HG03095 (cell line): ENCODE results near the gene MDM4.
"Not testable (repeated sequence)": the region's sequence is repeated elsewhere in the genome, so short reads cannot be mapped to it uniquely, and the experiment has no call there.

Source experiments
- ATAC-seq: cut with Tn5 transposase; IDR thresholded peaks from one replicate; pipeline ENCODE4 v1.9.1; 2021; ENCODE audit warnings: moderate library complexity; ENCODE audit not compliant: unreplicated experiment

MDM4 gene

GRCh38 chr1:204513117-204513716 lies 3.0 kb upstream of the MDM4 start:
- peak; percentile 43 for ATAC-seq

- no peak for ATAC-seq
Observed at GRCh38 chr1:204514828-204515227, 1.4 kb upstream of the MDM4 start.

- not testable (repeated sequence) for ATAC-seq
Observed at GRCh38 chr1:204517382-204517781, 1.2 kb downstream of the MDM4 start.

GRCh38 chr1:204520834-204521709 lies 4.9 kb downstream of the MDM4 start:
- peak; percentile 41 for ATAC-seq

- ATAC-seq: not testable (repeated sequence)
Observed at GRCh38 chr1:204521941-204522521, 5.8 kb downstream of the MDM4 start.

GRCh38 chr1:204523605-204524215 lies 7.5 kb downstream of the MDM4 start:
- no peak for ATAC-seq

GRCh38 chr1:204524986-204525385 lies 8.8 kb downstream of the MDM4 start:
- peak; percentile 56 for ATAC-seq

GRCh38 chr1:204528241-204528640 lies 12.0 kb downstream of the MDM4 start:
- no peak for ATAC-seq

GRCh38 chr1:204528677-204529076 lies 12.5 kb downstream of the MDM4 start:
- no peak for ATAC-seq

- no peak for ATAC-seq
Observed at GRCh38 chr1:204529371-204529895, 13.2 kb downstream of the MDM4 start.

GRCh38 chr1:204530932-204531331 lies 14.7 kb downstream of the MDM4 start:
- ATAC-seq: peak; percentile 78

- ATAC-seq: no peak
Observed at GRCh38 chr1:204532832-204533231, 16.6 kb downstream of the MDM4 start.

GRCh38 chr1:204541626-204542025 lies 25.4 kb downstream of the MDM4 start:
- ATAC-seq: no peak

GRCh38 chr1:204544321-204544720 lies 28.1 kb downstream of the MDM4 start:
- peak; percentile 55 for ATAC-seq

- ATAC-seq: no peak
Observed at GRCh38 chr1:204545202-204545601, 29.0 kb downstream of the MDM4 start.

GRCh38 chr1:204545881-204546280 lies 29.7 kb downstream of the MDM4 start:
- no peak for ATAC-seq

GRCh38 chr1:204548265-204548664 lies 32.1 kb downstream of the MDM4 start:
- ATAC-seq: no peak

- ATAC-seq: no peak
Observed at GRCh38 chr1:204549313-204549712, 33.1 kb downstream of the MDM4 start.

- no peak for ATAC-seq
Observed at GRCh38 chr1:204550926-204551325, 34.7 kb downstream of the MDM4 start.

GRCh38 chr1:204556458-204557052 lies 40.3 kb downstream of the MDM4 start:
- no peak for ATAC-seq

GRCh38 chr1:204558467-204558866 lies 42.3 kb downstream of the MDM4 start:
- ATAC-seq: no peak
